Measurements from ENCODE around the gene IL17B.

DNA sequence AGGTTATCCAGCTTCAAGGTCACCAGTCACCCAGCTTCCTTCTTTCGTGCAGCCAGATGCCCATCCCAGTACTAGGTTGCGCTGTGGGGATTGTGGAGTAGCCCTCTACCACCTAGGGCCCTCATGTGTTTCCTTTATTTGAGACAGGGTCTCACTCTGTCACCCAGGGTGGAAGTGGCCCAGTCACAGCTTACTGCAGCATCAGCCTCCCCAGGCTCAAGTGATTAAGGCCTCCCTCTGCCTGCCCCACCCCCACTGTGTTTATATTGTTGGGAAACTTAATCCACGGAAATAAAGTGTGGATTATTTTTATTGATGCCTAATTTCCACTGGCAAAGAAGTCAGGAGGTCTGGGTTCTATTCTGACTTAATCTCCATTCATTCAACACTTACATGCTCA lies 4.3 kb downstream of the IL17B start:
- TF ChIP-seq, protein P1, sequence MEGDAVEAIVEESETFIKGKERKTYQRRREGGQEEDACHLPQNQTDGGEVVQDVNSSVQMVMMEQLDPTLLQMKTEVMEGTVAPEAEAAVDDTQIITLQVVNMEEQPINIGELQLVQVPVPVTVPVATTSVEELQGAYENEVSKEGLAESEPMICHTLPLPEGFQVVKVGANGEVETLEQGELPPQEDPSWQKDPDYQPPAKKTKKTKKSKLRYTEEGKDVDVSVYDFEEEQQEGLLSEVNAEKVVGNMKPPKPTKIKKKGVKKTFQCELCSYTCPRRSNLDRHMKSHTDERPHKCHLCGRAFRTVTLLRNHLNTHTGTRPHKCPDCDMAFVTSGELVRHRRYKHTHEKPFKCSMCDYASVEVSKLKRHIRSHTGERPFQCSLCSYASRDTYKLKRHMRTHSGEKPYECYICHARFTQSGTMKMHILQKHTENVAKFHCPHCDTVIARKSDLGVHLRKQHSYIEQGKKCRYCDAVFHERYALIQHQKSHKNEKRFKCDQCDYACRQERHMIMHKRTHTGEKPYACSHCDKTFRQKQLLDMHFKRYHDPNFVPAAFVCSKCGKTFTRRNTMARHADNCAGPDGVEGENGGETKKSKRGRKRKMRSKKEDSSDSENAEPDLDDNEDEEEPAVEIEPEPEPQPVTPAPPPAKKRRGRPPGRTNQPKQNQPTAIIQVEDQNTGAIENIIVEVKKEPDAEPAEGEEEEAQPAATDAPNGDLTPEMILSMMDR (IDR thresholded peaks at IDR 0.05): no peak
- no peak for TF ChIP-seq POLR2AphosphoS5 (IDR thresholded peaks at IDR 0.05; ENCODE audit: insufficient read depth in 1 of 2, low read depth in 1 of 2)
- TF ChIP-seq POLR2A (IDR thresholded peaks at IDR 0.05): no peak
